SK-N-MC (cell line): ENCODE results near the gene PYGB.

Experiments used
- EZH2 ChIP-seq: fragments of 200-600 bp; sonication (generic); IDR thresholded peaks from one replicate; pipeline ENCODE4 v1.6.1; 2017; ENCODE audit warnings: antibody characterized with exemption
- POLR2AphosphoS5 ChIP-seq: IDR thresholded peaks from 2 replicates; pipeline ENCODE4 v1.6.1; 2012; ENCODE audit warnings: mild to moderate bottlenecking, low read depth, low read length, borderline replicate concordance

DNA sequence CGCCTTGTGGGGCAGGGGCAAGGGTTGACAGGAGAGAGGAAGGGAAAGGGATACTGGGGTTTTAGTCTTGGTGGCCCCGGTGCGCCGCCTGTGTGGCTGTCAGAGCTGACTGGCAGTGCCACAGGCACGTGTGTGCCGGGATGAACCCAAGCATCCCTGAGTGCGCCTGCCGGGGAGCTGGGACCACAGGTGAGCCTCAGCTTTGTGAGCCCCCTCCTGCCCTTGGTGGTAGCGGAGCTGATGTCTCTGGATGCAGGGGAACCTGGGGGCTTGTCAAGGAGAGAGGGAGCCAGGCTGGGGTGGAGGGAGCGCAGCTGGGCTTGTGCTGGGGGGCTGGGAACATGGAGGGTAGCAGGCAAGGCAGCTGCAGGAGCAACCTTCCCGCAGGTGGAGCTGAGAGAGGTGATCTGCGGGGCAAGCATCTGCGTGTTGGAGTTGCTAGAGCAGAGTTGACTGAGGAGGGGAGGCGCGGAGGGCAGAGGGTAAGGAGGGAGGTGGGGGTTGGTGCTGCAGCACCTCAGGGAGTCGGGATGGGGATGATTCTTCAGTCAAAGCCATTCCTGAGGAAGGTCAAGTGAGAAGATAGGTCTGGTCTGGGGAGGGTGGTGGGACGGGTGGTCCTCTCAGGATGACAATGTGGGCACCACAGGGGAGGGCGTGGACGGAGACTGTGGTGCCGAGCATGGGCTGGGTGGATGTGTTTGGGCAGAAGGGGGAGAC is 28.1 kb downstream of the PYGB start:
- TF ChIP-seq POLR2AphosphoS5: no peak
- TF ChIP-seq EZH2: no peak
